Skeletal muscle tissue (tissue), 4 donors: ENCODE data around the gene FFAR2. TPM values are rescaled to one million over a fixed set of nuclear protein-coding genes. Genes with fewer than 3 reads are reported as not detected.

Experiments used
- H3K27ac ChIP-seq: one replicate; pipeline ENCODE4 v1.7.0; 2013; ENCODE audit warnings: mild to moderate bottlenecking, low read depth, low read length, inconsistent platforms
- H3K27me3 ChIP-seq, 3 donors: one replicate each; pipeline ENCODE4 v1.7.0; 2013; ENCODE audit warnings: low read length in 3 of 3; ENCODE audit not compliant: control insufficient read depth in 3 of 3, insufficient read depth in 3 of 3
- H3K36me3 ChIP-seq, 3 donors: one replicate each; pipeline ENCODE4 v1.7.0; 2013; ENCODE audit warnings: low read length in 3 of 3; ENCODE audit not compliant: control insufficient read depth in 3 of 3, insufficient read depth in 3 of 3
- H3K4me1 ChIP-seq, 3 donors: one replicate each; pipeline ENCODE4 v1.7.0; 2013; ENCODE audit warnings: low read length in 3 of 3, mild to moderate bottlenecking in 3 of 3; ENCODE audit not compliant: control insufficient read depth in 3 of 3, insufficient read depth in 3 of 3
- H3K4me3 ChIP-seq, 3 donors: one replicate each; pipeline ENCODE4 v1.7.0; 2013; ENCODE audit warnings: low read length in 3 of 3
- H3K9ac ChIP-seq, 3 donors: one replicate each; pipeline ENCODE4 v1.7.0; 2013; ENCODE audit warnings: low read length in 3 of 3, mild to moderate bottlenecking in 3 of 3, moderate library complexity in 2 of 3, low read depth in 1 of 3
- H3K9me3 ChIP-seq, 3 donors: one replicate each; pipeline ENCODE4 v1.7.0; 2013; ENCODE audit warnings: low read length in 3 of 3; ENCODE audit not compliant: control insufficient read depth in 3 of 3
- total RNA-seq: library from RNA; depleted of rRNA; stranded (reverse); fragments of >200 nt; gene quantifications from one replicate; pipeline ENCODE4 v1.2.3, GENCODE V29; 2014
- donor health status: Osteomylitis.

Gene FFAR2
- total RNA-seq, 1 donor from 2014 or later = 1.0 TPM

DNA sequence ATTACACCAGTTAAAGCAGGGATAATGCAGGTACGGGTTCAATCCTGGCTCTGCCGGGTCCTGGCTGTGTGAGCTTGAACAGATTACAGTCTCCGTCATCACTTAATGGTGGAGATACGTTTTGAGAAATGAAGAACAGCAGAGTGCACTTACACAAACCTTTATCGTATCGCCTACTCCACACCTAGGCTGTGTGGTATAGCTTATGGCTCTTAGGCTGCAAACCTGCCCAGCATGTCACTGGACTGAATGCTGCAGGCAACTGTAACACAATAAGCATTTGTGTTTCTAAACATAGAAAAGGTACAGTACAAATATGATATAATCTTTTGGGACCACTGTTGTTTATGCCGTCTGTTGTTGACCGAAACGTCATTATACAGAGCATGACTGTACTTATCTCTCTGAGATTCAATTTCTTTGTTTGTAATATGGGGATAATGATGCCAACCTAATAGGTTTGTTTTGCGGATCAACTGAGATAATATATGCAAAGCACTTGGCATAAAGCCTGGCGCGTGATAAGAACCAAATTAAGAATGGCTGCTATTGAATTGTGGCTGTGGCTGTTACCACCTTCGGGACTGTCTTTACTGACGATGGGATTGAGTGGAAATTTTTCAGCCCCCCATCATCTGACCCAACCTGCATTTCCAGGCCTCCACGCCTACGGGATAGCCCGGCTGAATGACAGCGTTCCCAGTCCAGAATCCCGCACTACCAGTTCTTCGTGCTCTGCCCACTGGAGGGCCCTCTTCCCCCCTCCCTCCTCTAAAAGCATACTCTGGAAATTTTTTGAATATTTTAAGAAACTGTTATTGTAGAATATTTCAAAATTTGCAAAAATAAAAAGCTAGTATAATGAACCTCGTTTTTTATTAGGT is 31.0 kb downstream of the FFAR2 start:
- no peak overlapping the region for H3K9ac ChIP-seq
- H3K4me3 ChIP-seq = no peak overlapping the region
- no peaks in the 10 kb centered on the region for H3K9me3 ChIP-seq
- no peak overlapping the region for H3K27ac ChIP-seq
- H3K27me3 ChIP-seq = peaks cover 0 to 6% (median 0%) of the 10 kb centered on the region in 3 donors
- H3K4me1 ChIP-seq = no peaks in the 10 kb centered on the region
- H3K36me3 ChIP-seq = no peaks in the 10 kb centered on the region

DNA sequence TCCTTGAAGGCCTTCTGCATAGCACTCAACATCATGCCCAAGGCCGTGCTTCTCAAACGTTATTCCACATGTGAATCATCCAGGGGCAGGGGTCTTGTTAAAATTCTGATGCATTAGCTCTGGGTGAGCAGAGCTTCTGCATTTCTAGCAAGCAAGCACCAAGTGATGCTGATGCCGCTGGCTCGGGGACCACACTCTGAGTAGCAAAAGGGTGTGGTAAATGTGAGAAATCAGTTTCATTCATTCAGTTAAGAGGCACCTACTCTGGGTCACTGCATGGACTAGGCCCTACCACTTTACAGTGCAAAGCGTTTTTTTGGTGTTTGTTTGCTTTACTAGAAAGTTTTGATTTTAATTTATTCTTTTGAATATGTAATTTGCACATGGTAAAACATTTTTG is 35.0 kb downstream of the FFAR2 start:
- Histone ChIP-seq H3K9me3 (no peaks in the 10 kb centered on the region), H3K27me3 (peaks cover 0 to 5% (median 5%) of the 10 kb centered on the region in 3 donors), H3K27ac (no peak overlapping the region), H3K4me3 (no peak overlapping the region), H3K36me3 (no peaks in the 10 kb centered on the region), H3K4me1 (no peaks in the 10 kb centered on the region), H3K9ac (no peak overlapping the region)

DNA sequence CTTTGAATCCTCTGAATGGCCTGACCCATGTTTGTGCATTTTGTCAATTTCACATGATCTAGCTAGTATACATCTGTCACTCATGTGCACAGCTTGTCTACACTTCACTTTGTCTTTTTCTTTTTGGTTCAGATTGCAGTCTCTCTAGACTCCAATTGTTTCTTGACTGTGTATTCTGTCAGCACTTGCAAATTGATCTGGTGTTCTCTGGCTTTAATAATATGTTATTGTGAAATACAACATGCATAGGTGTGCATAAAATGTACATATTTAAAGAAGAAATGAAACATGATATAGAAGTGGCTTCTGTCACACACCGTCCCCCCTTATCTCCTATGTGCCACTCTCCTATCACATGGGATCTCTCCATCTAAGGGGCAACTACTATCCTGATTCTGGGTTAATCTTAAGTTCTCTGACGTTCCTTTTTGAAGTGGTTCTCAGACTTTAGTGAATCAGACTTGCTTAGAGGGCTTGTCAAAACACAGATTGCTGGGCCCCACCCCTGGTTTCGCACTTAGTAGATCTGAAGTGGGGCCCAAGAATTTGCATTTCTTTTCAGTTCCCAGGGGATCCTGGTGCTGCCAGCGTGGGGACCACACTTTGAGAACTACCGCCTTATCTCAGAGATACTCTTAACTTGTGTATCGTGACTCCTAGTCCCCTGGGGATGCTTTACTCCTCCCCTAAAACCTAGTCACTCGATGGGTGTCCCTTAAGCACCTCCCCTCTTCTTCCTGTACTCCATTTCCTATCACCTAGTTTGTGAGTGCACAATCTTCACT is 36.4 kb downstream of the FFAR2 start:
- Histone ChIP-seq H3K36me3 (no peaks in the 10 kb centered on the region), H3K27me3 (peaks cover 4 to 18% (median 15%) of the 10 kb centered on the region in 3 donors), H3K4me3 (no peak overlapping the region), H3K27ac (no peak overlapping the region), H3K9me3 (no peaks in the 10 kb centered on the region), H3K4me1 (no peaks in the 10 kb centered on the region), H3K9ac (no peak overlapping the region)

DNA sequence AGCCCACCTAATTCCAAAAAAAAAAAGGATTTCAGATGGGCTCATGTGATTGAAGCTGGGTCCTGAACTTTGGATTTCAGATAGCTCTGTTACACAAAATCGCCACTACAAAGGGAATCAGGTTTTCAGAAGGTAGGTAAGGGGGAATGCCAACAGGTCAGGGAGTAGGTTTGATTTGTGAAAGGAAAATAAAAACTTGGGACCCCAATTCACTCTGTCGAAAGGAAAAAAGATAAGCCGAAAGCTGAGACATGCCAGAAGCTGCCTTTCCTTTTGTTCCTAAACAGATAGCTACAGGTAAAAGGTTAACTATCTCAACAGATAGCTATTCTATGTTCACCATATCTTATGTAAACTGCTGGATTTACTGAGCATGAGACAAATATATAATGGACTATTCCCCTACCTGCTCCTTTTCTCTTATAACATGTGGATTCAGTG is 38.2 kb downstream of the FFAR2 start:
- Histone ChIP-seq H3K27ac (no peak overlapping the region), H3K27me3 (peaks cover 9 to 33% (median 28%) of the 10 kb centered on the region in 3 donors), H3K9ac (no peak overlapping the region), H3K9me3 (no peaks in the 10 kb centered on the region), H3K4me1 (no peaks in the 10 kb centered on the region), H3K36me3 (no peaks in the 10 kb centered on the region), H3K4me3 (no peak overlapping the region)

DNA sequence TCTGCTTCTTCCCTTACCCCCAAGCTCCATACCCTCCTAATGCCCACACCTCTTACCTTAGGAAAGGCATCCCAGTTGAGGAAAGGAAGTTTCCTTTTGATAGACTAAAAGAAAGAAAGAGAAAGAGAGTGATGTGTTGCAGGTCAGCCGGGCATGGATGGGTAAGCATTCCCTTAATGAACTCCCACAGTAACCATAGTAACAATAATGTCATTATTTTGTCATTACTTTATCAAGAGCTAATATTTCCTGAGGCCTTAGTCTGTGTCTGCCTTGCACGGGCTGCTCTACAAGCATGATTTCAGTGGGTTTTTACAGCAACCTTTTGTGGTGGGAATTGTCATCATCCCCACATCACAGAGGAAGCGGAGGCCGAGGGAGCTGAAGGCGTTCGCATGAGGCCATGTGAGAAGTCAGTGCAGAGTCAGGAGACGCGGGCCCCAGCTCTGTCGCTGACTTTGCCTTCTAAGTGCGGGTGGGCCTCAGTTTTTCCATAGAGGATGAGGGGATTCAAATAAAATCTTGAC is 39.7 kb downstream of the FFAR2 start:
- Histone ChIP-seq H3K4me1 (no peaks in the 10 kb centered on the region), H3K4me3 (no peak overlapping the region), H3K36me3 (no peaks in the 10 kb centered on the region), H3K27me3 (peaks cover 13 to 46% (median 37%) of the 10 kb centered on the region in 3 donors), H3K9me3 (no peaks in the 10 kb centered on the region), H3K27ac (no peak overlapping the region), H3K9ac (no peak overlapping the region)

DNA sequence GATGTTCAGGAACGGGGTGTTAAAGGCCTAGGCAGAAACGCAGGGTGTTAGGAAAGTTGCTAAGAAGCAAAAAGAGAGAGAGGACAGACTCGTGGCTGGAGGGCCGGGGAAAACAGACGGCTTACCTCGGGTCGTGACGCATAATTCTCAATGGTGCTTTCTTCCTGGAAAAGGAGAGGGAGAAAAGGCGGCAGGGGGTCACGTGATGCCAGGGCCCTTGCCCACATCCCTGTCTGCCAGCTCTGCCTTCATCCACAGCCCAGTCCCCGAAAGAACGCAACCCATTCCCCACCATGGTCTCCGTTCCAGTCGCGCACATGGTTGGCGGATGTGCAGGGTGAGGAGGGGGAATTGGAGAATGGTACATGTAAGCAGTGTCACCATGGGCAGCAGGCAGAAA is 40.6 kb downstream of the FFAR2 start:
- no peak overlapping the region for H3K4me3 ChIP-seq
- no peak overlapping the region for H3K9ac ChIP-seq
- no peaks in the 10 kb centered on the region for H3K36me3 ChIP-seq
- no peaks in the 10 kb centered on the region for H3K9me3 ChIP-seq
- peaks cover 15 to 47% (median 40%) of the 10 kb centered on the region in 3 donors for H3K27me3 ChIP-seq
- no peaks in the 10 kb centered on the region for H3K4me1 ChIP-seq
- H3K27ac ChIP-seq = no peak overlapping the region

DNA sequence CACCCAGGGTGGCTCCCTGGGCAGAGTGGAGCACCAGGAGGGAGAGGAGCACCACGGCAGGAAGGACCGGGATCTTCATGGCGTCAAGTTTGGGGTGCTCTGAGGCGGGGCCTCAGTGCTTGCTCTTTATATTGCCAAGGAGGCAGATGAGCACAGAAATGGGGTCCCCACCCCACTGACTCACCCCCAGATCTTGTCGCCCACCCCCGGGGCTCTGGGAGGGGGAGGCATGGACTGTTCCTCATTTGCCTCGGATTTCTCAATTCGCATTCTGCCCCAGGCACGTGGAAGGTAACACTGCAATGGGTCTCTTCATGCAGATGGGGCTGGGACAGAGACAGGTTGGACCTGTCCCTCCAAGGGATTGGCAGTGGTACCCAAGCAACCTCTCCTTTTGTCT is 42.3 kb downstream of the FFAR2 start, which contains the start of gene KRTDAP:
TSS of gene KRTDAP (minus strand) at position 101 of the 400 bp plus-strand sequence. CDS start at position 79, 22 bp downstream.
- Histone ChIP-seq H3K27ac (no peak within 1 kb of the TSS), H3K9me3 (no peaks in the 10 kb centered on the region), H3K4me1 (peaks cover 2 to 4% (median 3%) of the 10 kb centered on the region in 3 donors), H3K36me3 (no peaks in the 10 kb centered on the region), H3K27me3 (peaks cover 21 to 54% (median 46%) of the 10 kb centered on the region in 3 donors), H3K4me3 (no peak within 1 kb of the TSS), H3K9ac (no peak within 1 kb of the TSS)

DNA sequence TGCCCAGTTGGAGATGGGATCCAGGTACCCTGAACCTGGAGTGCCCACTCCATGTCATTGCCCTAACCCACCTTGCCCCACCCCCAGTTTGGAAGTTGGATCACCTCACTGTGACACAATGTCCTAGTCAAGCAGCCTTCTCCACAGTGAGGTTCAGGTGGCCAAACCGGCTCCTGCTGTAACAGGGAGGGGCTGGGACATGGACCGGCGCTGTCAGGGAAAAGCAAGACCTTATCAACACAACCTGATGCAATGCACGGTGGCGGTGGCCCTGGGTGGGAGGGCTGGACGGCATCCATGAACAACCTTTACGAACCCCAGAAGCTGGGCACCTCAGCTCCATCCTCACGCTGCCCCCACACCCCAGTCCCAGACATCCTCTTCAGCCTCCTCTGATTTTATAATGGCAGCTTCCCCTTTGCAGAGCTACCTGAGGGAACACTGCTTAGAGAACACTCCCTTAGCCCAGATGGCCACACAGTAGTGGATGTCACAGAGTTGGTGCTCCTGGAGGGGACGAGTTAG is 43.8 kb downstream of the FFAR2 start:
- Histone ChIP-seq H3K4me3 (no peak overlapping the region), H3K9ac (no peak overlapping the region), H3K27ac (no peak overlapping the region), H3K4me1 (peaks cover 3 to 6% (median 6%) of the 10 kb centered on the region in 3 donors), H3K9me3 (no peaks in the 10 kb centered on the region), H3K27me3 (peaks cover 21 to 60% (median 46%) of the 10 kb centered on the region in 3 donors), H3K36me3 (no peaks in the 10 kb centered on the region)

DNA sequence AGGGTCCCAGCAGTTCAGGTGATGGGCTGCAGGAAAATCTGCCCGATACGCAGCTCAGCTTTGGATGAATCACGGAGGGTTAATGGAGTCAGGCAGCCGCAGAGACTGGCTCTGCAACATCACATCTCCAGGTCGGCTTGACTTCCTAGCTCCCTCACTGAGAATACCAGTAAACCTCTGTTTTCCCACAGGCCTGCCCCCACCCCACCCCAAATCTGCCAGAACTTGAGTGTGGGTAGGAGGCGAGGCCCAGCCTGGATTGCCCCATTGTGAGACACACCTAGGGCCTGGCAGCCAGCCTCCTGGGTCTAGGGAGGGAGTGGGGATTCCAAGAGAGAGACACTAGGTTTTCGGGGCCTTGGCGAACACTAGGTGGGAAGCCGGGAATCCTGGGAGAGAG is 45.9 kb downstream of the FFAR2 start:
- no peak overlapping the region for H3K27ac ChIP-seq
- H3K9me3 ChIP-seq = no peaks in the 10 kb centered on the region
- H3K27me3 ChIP-seq = peaks cover 17 to 55% (median 32%) of the 10 kb centered on the region in 3 donors
- H3K4me3 ChIP-seq = no peak overlapping the region
- H3K9ac ChIP-seq = no peak overlapping the region
- peaks cover 3 to 6% (median 6%) of the 10 kb centered on the region in 3 donors for H3K4me1 ChIP-seq
- no peaks in the 10 kb centered on the region for H3K36me3 ChIP-seq
